ENCODE measurements around the gene FREM3.

DNA sequence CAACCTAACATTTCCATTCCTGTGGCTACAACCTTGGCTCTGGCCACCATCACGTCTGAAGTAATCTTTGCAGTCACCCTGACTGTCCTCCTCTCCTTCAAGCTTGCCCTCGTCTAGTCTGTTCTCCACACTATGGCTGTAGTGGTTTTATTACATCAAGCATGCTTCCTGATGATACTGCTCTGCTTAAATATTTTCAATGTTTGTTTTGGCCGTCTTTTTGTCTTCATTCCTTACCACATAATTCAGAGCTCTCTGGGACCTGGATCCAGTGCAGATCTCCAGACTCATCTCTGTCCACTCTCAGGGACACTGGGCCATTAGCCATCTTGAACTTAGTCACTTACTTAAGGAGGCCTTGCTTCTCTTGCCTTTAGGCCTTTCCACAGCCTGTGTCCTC, 27.7 kb upstream of the FREM3 start:
- TF ChIP-seq CTCF (IDR thresholded peaks at IDR 0.05) (no peak), POLR2AphosphoS5 (IDR thresholded peaks at IDR 0.05) (no peak)
